ENCODE measurements around the gene USP37. TPM values are rescaled to one million over a fixed set of nuclear protein-coding genes. Genes with fewer than 3 reads are reported as not detected.

The USP37 gene
- total and polyA plus RNA-seq, 2 of the 13 experiments (the other 11 are each of a cell fraction or from before 2014, with no cell fraction given): 6.5 to 30.6 TPM

DNA sequence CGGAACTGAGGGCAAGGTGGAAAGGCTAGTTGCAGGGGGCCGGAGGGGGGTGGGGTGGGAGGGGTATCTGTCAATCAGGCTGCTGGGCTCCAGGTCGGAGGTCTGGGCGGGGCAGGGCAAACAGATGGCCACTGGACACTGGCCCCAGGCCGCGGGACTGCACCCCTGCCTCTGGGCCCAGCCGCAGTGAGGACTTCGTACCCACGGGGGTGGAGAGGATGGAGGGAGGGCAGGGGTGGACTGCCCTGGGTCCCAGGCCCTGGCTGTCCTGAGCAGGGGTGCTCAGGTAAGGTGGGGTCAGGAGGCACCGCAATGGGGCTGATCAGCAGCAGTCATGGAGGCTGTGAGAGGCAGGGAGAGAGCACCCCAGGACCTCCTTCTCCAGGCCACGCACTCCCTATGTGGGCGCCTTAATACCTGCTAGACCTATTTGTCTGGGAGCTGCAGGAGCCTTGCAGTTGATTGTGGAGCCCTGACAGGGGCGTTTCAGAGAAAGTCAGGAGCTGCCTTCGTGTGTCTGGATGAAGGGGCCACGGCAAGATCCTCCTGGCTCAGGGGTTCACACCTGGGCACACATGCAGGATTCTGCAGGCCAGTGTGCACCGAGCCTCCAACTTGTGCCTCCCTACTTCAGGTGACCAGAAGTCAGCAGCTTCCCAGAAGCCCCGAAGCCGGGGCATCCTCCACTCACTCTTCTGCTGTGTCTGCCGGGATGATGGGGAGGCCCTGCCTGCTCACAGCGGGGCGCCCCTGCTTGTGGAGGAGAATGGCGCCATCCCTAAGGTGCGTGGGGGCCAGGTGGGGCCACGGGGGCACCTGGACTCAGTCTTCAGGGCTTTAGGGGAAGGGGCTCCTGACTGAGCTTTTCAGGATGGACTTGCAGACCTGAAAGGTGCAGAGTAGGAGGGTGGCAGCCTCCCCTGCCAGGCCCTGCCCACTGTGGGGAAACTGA lies 166.9 kb downstream of the USP37 start (continued):
- TF ChIP-seq ZFP90 (CRISPR knock-in tag; IDR thresholded peaks at IDR 0.05; ENCODE audit: borderline replicate concordance) (no peak; the same call in 1 of the 2 replicates), HMG20B (CRISPR knock-in tag; conservative IDR thresholded peaks at IDR 0.05) (peak; percentile 95), HNF4A (CRISPR knock-in tag; IDR thresholded peaks at IDR 0.05) (peak; percentile 99), ZNF790 (CRISPR knock-in tag; IDR thresholded peaks at IDR 0.05; ENCODE audit: borderline replicate concordance) (no peak), ZBTB7B (CRISPR knock-in tag; IDR thresholded peaks at IDR 0.05) (peak; percentile 80), KAT7 (CRISPR knock-in tag; IDR thresholded peaks at IDR 0.05; ENCODE audit: borderline replicate concordance) (peak; percentile 68; the same call in 1 of the 2 replicates), MBD4 (IDR thresholded peaks at IDR 0.05; ENCODE audit: borderline replicate concordance, low read length) (no peak), ZBTB1 (CRISPR knock-in tag; IDR thresholded peaks at IDR 0.05; ENCODE audit: borderline replicate concordance) (no peak), MTF1 (CRISPR knock-in tag; IDR thresholded peaks at IDR 0.05) (no peak), ARNTL (CRISPR knock-in tag; IDR thresholded peaks at IDR 0.05) (peak; percentile 86; the same call in 1 of the 2 replicates), KDM4B (CRISPR knock-in tag; IDR thresholded peaks at IDR 0.05) (0 out of 2 replicates have a peak, but pooled peaks have one; percentile 6), ZNF607 (CRISPR knock-in tag; IDR thresholded peaks at IDR 0.05; ENCODE audit: borderline replicate concordance) (peak; percentile 79; the same call in 1 of the 2 replicates)
- TF ChIP-seq, protein P1, sequence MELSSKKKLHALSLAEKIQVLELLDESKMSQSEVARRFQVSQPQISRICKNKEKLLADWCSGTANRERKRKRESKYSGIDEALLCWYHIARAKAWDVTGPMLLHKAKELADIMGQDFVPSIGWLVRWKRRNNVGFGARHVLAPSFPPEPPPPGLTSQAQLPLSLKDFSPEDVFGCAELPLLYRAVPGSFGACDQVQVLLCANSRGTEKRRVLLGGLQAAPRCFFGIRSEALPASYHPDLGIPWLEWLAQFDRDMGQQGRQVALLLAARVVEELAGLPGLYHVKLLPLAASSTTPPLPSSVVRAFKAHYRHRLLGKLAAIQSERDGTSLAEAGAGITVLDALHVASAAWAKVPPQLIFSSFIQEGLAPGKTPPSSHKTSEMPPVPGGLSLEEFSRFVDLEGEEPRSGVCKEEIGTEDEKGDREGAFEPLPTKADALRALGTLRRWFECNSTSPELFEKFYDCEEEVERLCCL (CRISPR knock-in tag; IDR thresholded peaks at IDR 0.05; ENCODE audit: borderline replicate concordance): no peak
- TF ChIP-seq, protein P2, sequence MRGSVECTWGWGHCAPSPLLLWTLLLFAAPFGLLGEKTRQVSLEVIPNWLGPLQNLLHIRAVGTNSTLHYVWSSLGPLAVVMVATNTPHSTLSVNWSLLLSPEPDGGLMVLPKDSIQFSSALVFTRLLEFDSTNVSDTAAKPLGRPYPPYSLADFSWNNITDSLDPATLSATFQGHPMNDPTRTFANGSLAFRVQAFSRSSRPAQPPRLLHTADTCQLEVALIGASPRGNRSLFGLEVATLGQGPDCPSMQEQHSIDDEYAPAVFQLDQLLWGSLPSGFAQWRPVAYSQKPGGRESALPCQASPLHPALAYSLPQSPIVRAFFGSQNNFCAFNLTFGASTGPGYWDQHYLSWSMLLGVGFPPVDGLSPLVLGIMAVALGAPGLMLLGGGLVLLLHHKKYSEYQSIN (CRISPR knock-in tag; IDR thresholded peaks at IDR 0.05; ENCODE audit: borderline replicate concordance): no peak
- TF ChIP-seq, protein P3, sequence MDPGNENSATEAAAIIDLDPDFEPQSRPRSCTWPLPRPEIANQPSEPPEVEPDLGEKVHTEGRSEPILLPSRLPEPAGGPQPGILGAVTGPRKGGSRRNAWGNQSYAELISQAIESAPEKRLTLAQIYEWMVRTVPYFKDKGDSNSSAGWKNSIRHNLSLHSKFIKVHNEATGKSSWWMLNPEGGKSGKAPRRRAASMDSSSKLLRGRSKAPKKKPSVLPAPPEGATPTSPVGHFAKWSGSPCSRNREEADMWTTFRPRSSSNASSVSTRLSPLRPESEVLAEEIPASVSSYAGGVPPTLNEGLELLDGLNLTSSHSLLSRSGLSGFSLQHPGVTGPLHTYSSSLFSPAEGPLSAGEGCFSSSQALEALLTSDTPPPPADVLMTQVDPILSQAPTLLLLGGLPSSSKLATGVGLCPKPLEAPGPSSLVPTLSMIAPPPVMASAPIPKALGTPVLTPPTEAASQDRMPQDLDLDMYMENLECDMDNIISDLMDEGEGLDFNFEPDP (CRISPR knock-in tag; conservative IDR thresholded peaks at IDR 0.05): no peak
- TF ChIP-seq, protein P4, sequence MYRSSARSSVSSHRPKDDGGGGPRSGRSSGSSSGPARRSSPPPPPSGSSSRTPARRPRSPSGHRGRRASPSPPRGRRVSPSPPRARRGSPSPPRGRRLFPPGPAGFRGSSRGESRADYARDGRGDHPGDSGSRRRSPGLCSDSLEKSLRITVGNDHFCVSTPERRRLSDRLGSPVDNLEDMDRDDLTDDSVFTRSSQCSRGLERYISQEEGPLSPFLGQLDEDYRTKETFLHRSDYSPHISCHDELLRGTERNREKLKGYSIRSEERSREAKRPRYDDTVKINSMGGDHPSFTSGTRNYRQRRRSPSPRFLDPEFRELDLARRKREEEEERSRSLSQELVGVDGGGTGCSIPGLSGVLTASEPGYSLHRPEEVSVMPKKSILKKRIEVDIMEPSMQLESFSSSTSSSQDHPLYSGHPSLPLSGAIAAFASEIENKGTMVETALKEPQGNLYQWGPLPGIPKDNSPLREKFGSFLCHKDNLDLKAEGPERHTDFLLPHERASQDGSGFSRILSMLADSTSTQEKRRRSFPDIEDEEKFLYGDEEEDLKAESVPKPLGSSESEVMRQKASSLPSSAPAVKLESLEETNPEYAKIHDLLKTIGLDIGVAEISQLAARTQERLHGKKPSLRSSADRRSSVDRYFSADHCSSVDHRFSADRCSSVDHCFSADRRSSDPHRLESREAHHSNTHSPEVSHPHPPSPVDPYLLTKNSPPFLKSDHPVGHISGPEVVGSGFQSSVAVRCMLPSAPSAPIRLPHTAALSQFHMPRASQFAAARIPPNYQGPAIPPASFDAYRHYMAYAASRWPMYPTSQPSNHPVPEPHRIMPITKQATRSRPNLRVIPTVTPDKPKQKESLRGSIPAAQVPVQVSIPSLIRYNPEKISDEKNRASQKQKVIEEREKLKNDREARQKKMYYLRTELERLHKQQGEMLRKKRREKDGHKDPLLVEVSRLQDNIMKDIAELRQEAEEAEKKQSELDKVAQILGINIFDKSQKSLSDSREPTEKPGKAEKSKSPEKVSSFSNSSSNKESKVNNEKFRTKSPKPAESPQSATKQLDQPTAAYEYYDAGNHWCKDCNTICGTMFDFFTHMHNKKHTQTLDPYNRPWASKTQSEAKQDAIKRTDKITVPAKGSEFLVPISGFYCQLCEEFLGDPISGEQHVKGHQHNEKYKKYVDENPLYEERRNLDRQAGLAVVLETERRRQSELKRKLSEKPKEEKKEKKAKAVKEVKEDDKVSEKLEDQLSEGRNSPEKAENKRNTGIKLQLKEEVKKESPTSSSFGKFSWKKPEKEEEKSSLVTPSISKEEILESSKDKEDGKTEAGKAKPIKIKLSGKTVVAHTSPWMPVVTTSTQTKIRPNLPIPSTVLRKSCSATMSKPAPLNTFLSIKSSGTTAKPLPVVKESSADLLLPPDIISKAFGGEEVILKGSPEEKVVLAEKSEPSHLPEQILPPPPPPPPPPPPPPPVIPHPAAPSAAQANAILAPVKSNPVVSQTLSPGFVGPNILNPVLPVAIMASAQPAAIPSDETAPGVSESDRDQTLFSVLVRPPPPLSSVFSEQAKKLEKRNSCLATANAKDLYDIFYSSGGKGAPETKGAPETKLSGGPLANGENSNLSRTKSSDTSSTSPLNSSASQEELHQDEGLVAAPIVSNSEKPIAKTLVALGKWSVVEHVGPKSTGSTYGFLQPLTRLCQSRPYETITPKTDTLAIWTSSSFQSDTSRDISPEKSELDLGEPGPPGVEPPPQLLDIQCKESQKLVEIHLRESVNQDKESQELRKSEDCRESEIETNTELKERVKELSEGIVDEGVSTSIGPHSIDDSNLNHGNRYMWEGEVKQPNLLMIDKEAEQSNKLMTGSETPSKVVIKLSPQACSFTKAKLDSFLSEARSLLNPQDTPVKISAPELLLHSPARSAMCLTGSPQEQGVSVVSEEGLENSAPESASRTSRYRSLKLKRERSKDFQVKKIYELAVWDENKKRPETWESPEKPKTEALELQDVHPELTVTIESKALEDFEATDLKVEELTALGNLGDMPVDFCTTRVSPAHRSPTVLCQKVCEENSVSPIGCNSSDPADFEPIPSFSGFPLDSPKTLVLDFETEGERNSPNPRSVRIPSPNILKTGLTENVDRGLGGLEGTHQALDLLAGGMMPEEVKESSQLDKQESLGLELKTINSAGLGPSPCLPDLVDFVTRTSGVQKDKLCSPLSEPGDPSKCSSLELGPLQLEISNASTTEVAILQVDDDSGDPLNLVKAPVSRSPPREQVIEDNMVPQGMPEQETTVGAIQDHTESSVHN (CRISPR knock-in tag; IDR thresholded peaks at IDR 0.05): peak; percentile 88; the same call in 1 of the 2 replicates

All from HepG2 (cell line).